HEK293 (cell line): ENCODE data around the gene NECTIN1.

Source experiments
- CTCF ChIA-PET: fragments of 350-600 bp; formaldehyde crosslinking; extraction: SDS; loops from one replicate; lab custom pipeline; 2021; ENCODE audit warnings: antibody characterized with exemption; lab: Yijun Ruan, JAX
- POLR2A ChIA-PET: fragments of 300-600 bp; formaldehyde crosslinking; extraction: SDS; loops from one replicate; lab custom pipeline; 2020; ENCODE audit warnings: antibody characterized with exemption, inconsistent platforms; lab: Yijun Ruan, JAX
- H3K27ac ChIP-seq: fragments of 200-500 bp; sonication (Bioruptor generic); 2 replicates; pipeline ENCODE4 v1.5.1; 2014; ENCODE audit warnings: low read depth, low read length, control low read depth, inconsistent platforms; ENCODE audit errors: extremely low read depth
- H3K36me3 ChIP-seq, 2 experiments: fragments of 200-500 bp in 1 of 2; sonication (Bioruptor generic) in 1 of 2; 1 replicate in 1 of 2; 2 replicates in 1 of 2; pipeline ENCODE4 v1.5.1; 2014 to 2017; ENCODE audit warnings: inconsistent platforms in 2 of 2, low read length in 2 of 2; ENCODE audit not compliant: control insufficient read depth in 2 of 2, insufficient read depth in 1 of 2
- H3K4me1 ChIP-seq: fragments of 200-500 bp; sonication (Bioruptor generic); 2 replicates; pipeline ENCODE4 v1.5.1; 2014; ENCODE audit warnings: mild to moderate bottlenecking, low read length, inconsistent platforms; ENCODE audit not compliant: control insufficient read depth, insufficient read depth
- H3K4me3 ChIP-seq: 2 replicates; pipeline ENCODE4 v1.5.1; 2011; ENCODE audit warnings: low read depth, mild to moderate bottlenecking, control low read depth, low read length, moderate library complexity
- H3K9me3 ChIP-seq: fragments of 200-500 bp; sonication (Bioruptor generic); 2 replicates; pipeline ENCODE4 v1.5.1; 2014; ENCODE audit warnings: low read depth, low read length, inconsistent platforms; ENCODE audit not compliant: control insufficient read depth, insufficient read depth
- BCL11B ChIP-seq: fragments of 450-650 bp; formaldehyde crosslinking; IDR thresholded peaks from 2 replicates; pipeline ENCODE4 v1.5.1; 2016; ENCODE audit warnings: low read depth, missing biosample characterization, missing genetic modification characterization
- HIC1 ChIP-seq: fragments of 450-650 bp; formaldehyde crosslinking; IDR thresholded peaks from 2 replicates; pipeline ENCODE4 v1.5.1; 2016; ENCODE audit warnings: missing biosample characterization, missing genetic modification characterization
- INSM2 ChIP-seq: fragments of 450-650 bp; formaldehyde crosslinking; IDR thresholded peaks from 2 replicates; pipeline ENCODE4 v1.5.1; 2016; ENCODE audit warnings: missing biosample characterization, missing genetic modification characterization
- PRDM1 ChIP-seq: fragments of 450-650 bp; formaldehyde crosslinking; IDR thresholded peaks from 2 replicates; pipeline ENCODE4; 2016; ENCODE audit warnings: missing biosample characterization, missing genetic modification characterization
- PRDM10 ChIP-seq: fragments of 450-650 bp; formaldehyde crosslinking; IDR thresholded peaks from 2 replicates; pipeline ENCODE4 v1.5.1; 2016; ENCODE audit warnings: missing biosample characterization, missing genetic modification characterization
- SETDB1 ChIP-seq: IDR thresholded peaks from one replicate; pipeline ENCODE4 v1.6.1; 2017; ENCODE audit warnings: mild to moderate bottlenecking, low read length, moderate library complexity, mixed read lengths; ENCODE audit not compliant: insufficient read length
- ZFP41 ChIP-seq: fragments of 450-650 bp; formaldehyde crosslinking; IDR thresholded peaks from 2 replicates; pipeline ENCODE4 v1.5.1; 2016; ENCODE audit warnings: missing biosample characterization, missing genetic modification characterization, borderline replicate concordance
- ZNF112 ChIP-seq: fragments of 450-650 bp; formaldehyde crosslinking; IDR thresholded peaks from 2 replicates; pipeline ENCODE4 v1.5.0; 2017; ENCODE audit warnings: missing biosample characterization, missing genetic modification characterization
- ZNF148 ChIP-seq: fragments of 450-650 bp; formaldehyde crosslinking; IDR thresholded peaks from 2 replicates; pipeline ENCODE4 v1.5.0; 2017; ENCODE audit warnings: missing biosample characterization, missing genetic modification characterization, borderline replicate concordance
- ZNF2 ChIP-seq: fragments of 450-650 bp; formaldehyde crosslinking; IDR thresholded peaks from 2 replicates; pipeline ENCODE4 v1.5.1; 2016; ENCODE audit warnings: missing biosample characterization, missing genetic modification characterization
- ZNF214 ChIP-seq: fragments of 450-650 bp; formaldehyde crosslinking; IDR thresholded peaks from 2 replicates; pipeline ENCODE4 v1.5.1; 2017; ENCODE audit warnings: missing biosample characterization, mild to moderate bottlenecking, missing genetic modification characterization, borderline replicate concordance
- ZNF23 ChIP-seq: fragments of 450-650 bp; formaldehyde crosslinking; IDR thresholded peaks from 2 replicates; pipeline ENCODE4 v1.5.1; 2016; ENCODE audit warnings: missing biosample characterization, missing genetic modification characterization, borderline replicate concordance
- ZNF24 ChIP-seq: fragments of 450-650 bp; formaldehyde crosslinking; IDR thresholded peaks from 2 replicates; pipeline ENCODE4 v1.5.1; 2016; ENCODE audit warnings: missing biosample characterization, missing genetic modification characterization
- ZNF335 ChIP-seq: fragments of 450-650 bp; formaldehyde crosslinking; conservative IDR thresholded peaks from 2 replicates; pipeline ENCODE4 v1.5.1; 2016; ENCODE audit warnings: missing biosample characterization, missing genetic modification characterization
- ZNF501 ChIP-seq: fragments of 450-650 bp; formaldehyde crosslinking; IDR thresholded peaks from 2 replicates; pipeline ENCODE4 v1.5.1; 2016; ENCODE audit warnings: missing biosample characterization, missing genetic modification characterization
- ZNF660 ChIP-seq: fragments of 450-650 bp; IDR thresholded peaks from 2 replicates; pipeline ENCODE4 v1.5.1; 2018; ENCODE audit warnings: missing biosample characterization, mild to moderate bottlenecking, missing genetic modification characterization
- ZNF664 ChIP-seq: fragments of 450-650 bp; formaldehyde crosslinking; IDR thresholded peaks from 2 replicates; pipeline ENCODE4 v1.5.1; 2016; ENCODE audit warnings: missing biosample characterization, missing genetic modification characterization
- ZNF777 ChIP-seq: fragments of 450-650 bp; formaldehyde crosslinking; IDR thresholded peaks from 2 replicates; pipeline ENCODE4 v1.5.1; 2017; ENCODE audit warnings: missing biosample characterization, missing genetic modification characterization, borderline replicate concordance
- ZNF837 ChIP-seq: fragments of 450-650 bp; formaldehyde crosslinking; IDR thresholded peaks from 2 replicates; pipeline ENCODE4 v1.5.1; 2016; ENCODE audit warnings: missing biosample characterization, missing genetic modification characterization
- TF ChIP-seq, protein P1 (sequence below): fragments of 450-650 bp; formaldehyde crosslinking; IDR thresholded peaks from 2 replicates; pipeline ENCODE4 v1.5.1; 2016; ENCODE audit warnings: missing biosample characterization, missing genetic modification characterization, low read depth

NECTIN1 gene

DNA sequence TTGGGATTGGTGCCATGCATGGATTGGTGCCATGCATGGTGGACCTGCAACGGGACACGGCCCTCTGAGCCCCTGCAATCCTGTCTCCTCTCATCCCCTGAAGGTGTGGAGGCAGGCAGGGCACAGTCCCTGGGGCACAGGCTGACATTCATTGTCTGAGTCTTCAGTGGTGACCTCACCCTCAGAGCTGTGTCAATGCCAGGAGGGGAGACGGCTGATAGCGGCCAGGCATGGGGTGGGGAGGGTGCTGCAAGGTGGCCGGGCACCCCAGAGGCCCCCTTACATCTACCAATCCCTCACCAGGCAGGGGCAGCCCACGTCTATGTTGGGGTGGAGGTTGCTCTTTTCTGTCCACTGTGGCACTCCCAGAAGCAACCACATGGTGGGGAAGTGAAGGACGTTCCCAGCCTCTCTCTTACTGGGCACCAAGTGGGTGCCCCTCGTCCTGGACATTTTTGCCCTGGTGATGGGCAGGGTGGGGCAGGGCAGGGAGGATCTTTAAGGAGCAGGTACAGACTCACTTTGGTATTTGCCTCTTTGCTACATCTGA, 47.6 kb downstream of the NECTIN1 start:
- Histone ChIP-seq H3K9me3 (no peaks in the 10 kb centered on the region), H3K36me3 (peaks cover 0 to 22% of the 10 kb centered on the region in 2 experiments; a peak in 1 of 3 replicates), H3K4me3 (no peak overlapping the region), H3K27ac (no peak overlapping the region), H3K4me1 (no peaks in the 10 kb centered on the region)
- TF ChIP-seq ZNF837 (tag by site-specific recombination) (no peak), ZNF2 (no peak), ZNF24 (tag by site-specific recombination) (no peak), ZNF23 (tag by site-specific recombination) (no peak), ZNF112 (no peak), PRDM10 (tag by site-specific recombination) (no peak), BCL11B (tag by site-specific recombination) (no peak), HIC1 (tag by site-specific recombination) (no peak), ZNF148 (tag by site-specific recombination) (no peak), ZNF660 (no peak), ZNF501 (tag by site-specific recombination) (no peak), ZNF335 (tag by site-specific recombination) (no peak), ZNF214 (no peak), SETDB1 (no peak), ZNF777 (tag by site-specific recombination) (no peak), ZFP41 (tag by site-specific recombination) (no peak), PRDM1 (tag by site-specific recombination) (no peak), INSM2 (tag by site-specific recombination) (no peak), ZNF664 (tag by site-specific recombination) (no peak)
- TF ChIP-seq, protein P1, sequence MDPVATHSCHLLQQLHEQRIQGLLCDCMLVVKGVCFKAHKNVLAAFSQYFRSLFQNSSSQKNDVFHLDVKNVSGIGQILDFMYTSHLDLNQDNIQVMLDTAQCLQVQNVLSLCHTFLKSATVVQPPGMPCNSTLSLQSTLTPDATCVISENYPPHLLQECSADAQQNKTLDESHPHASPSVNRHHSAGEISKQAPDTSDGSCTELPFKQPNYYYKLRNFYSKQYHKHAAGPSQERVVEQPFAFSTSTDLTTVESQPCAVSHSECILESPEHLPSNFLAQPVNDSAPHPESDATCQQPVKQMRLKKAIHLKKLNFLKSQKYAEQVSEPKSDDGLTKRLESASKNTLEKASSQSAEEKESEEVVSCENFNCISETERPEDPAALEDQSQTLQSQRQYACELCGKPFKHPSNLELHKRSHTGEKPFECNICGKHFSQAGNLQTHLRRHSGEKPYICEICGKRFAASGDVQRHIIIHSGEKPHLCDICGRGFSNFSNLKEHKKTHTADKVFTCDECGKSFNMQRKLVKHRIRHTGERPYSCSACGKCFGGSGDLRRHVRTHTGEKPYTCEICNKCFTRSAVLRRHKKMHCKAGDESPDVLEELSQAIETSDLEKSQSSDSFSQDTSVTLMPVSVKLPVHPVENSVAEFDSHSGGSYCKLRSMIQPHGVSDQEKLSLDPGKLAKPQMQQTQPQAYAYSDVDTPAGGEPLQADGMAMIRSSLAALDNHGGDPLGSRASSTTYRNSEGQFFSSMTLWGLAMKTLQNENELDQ (tag by site-specific recombination): no peak
- CTCF ChIA-PET: interaction anchor here (0.7 to 1.8 kb wide), 2 partner anchors 48 to 59 kb away, joined by 3 to 7 read pairs; partner anchors contain the start of gene NECTIN1
- POLR2A ChIA-PET: no interaction called here
